M059J (cell line): ENCODE measurements around the gene DFFB. TPM values are rescaled to one million over a fixed set of nuclear protein-coding genes. Genes with fewer than 3 reads are reported as not detected.
A peak's percentile ranks its signal among the peaks of the same experiment; 100 is the strongest.

ENCODE experiments used
- DNase-seq: peaks from one replicate; pipeline ENCODE4 v3.0.0-alpha.2; 2012; ENCODE audit warnings: low read depth
- total RNA-seq: library from RNA; depleted of rRNA; stranded (reverse); fragments of >200 nt; shearing (Covaris generic); gene quantifications from 2 replicates; pipeline ENCODE4 v1.2.3, GENCODE V29; 2014; rRNA removed

Gene DFFB
- total RNA-seq: 1.6 and 8.6 TPM in 2 replicates

- peak; percentile 97 for DNase-seq
These were observed at the start of gene DFFB, which contains the start of gene CEP104 for GRCh38 chr1:3856923-3857790. Gene DFFB, plus strand, starts transcription at chr1:3857476. Its CDS starts 128 bp downstream, at chr1:3857604. Gene CEP104, minus strand, starts transcription at chr1:3857211. Its CDS starts 4,804 bp downstream, at chr1:3852407.

GRCh38 chr1:3807769-3808168, 49.5 kb upstream of the DFFB start:
- no peak for DNase-seq

- DNase-seq: no peak
These were observed 47.6 kb upstream of the DFFB start for GRCh38 chr1:3809680-3810079.

GRCh38 chr1:3810149-3810761, 47.0 kb upstream of the DFFB start:
- peak; percentile 32 for DNase-seq

- DNase-seq: no peak
These were observed 45.7 kb upstream of the DFFB start for GRCh38 chr1:3811595-3811911.

- no peak for DNase-seq
These were observed 43.2 kb upstream of the DFFB start for GRCh38 chr1:3814065-3814464.

GRCh38 chr1:3814771-3815561, 42.3 kb upstream of the DFFB start:
- DNase-seq: no peak

GRCh38 chr1:3816331-3817137, 40.7 kb upstream of the DFFB start:
- no peak for DNase-seq

GRCh38 chr1:3817138-3817740, 40.0 kb upstream of the DFFB start:
- DNase-seq: no peak

- DNase-seq: no peak
These were observed 39.3 kb upstream of the DFFB start for GRCh38 chr1:3817821-3818597.

GRCh38 chr1:3819771-3820200, 37.5 kb upstream of the DFFB start:
- DNase-seq: no peak

GRCh38 chr1:3820316-3820715, 37.0 kb upstream of the DFFB start:
- DNase-seq: no peak

- DNase-seq: no peak
These were observed 36.3 kb upstream of the DFFB start for GRCh38 chr1:3821004-3821403.

- DNase-seq: no peak
These were observed 35.8 kb upstream of the DFFB start for GRCh38 chr1:3821447-3821846.

GRCh38 chr1:3821908-3822307, 35.4 kb upstream of the DFFB start:
- DNase-seq: no peak

- DNase-seq: no peak
These were observed 34.9 kb upstream of the DFFB start for GRCh38 chr1:3822421-3822820.

GRCh38 chr1:3824650-3825049, 32.6 kb upstream of the DFFB start:
- DNase-seq: no peak

GRCh38 chr1:3825356-3825755, 31.9 kb upstream of the DFFB start:
- DNase-seq: no peak

GRCh38 chr1:3827813-3828307, 29.4 kb upstream of the DFFB start:
- no peak for DNase-seq

GRCh38 chr1:3828391-3828790, 28.9 kb upstream of the DFFB start:
- DNase-seq: no peak
